ENCODE results near the gene GPNMB. TPM values are rescaled to one million over a fixed set of nuclear protein-coding genes. Genes with fewer than 3 reads are reported as not detected.

The GPNMB gene
- total and polyA plus RNA-seq, 2 of the 4 experiments (the other 2 are of a cell fraction): under 0.01 to 0.14 TPM

- Histone ChIP-seq H3K14ac (replicated peaks; ENCODE audit: low read depth, low read length) (no peak overlapping the region), H3K4me1 (ENCODE audit: control insufficient read depth, insufficient read depth, low read length) (no peaks in the 10 kb centered on the region), H4K20me1 (ENCODE audit: insufficient read depth, low read length) (no peaks in the 10 kb centered on the region), H3K4ac (ENCODE audit: low read depth, low read length) (no peak overlapping the region), H4K8ac (ENCODE audit: low read depth in 2 of 2, low read length in 2 of 2) (no peak overlapping the region), H3K4me3 (ENCODE audit: insufficient read depth, low read depth, low read length) (no peak overlapping the region), H4K91ac (ENCODE audit: insufficient read depth, low read depth, low read length) (no peak overlapping the region), H2BK5ac (ENCODE audit: low read depth, low read length, poor library complexity, severe bottlenecking) (no peak overlapping the region), H3K27me3 (ENCODE audit: control insufficient read depth, insufficient read depth, low read length) (peaks cover 28% of the 10 kb centered on the region), H3K9me1 (ENCODE audit: insufficient read depth, low read length) (no peaks in the 10 kb centered on the region), H2AK9ac (replicated peaks; ENCODE audit: low read depth, low read length, poor library complexity) (no peak overlapping the region), H2BK15ac (ENCODE audit: low read depth, low read length) (no peak overlapping the region), H3K9me3 (ENCODE audit: control insufficient read depth, insufficient read depth, low read length) (peaks cover 1% of the 10 kb centered on the region), H3K27ac (ENCODE audit: insufficient read depth, low read length) (no peak overlapping the region), H2AFZ (replicated peaks; ENCODE audit: low read length, poor library complexity) (no peak overlapping the region), H3K9ac (ENCODE audit: low read depth, low read length) (no peak overlapping the region), H3K56ac (ENCODE audit: extremely low read depth, insufficient read depth, low read length) (no peak overlapping the region), H3K23ac (ENCODE audit: low read depth, low read length) (no peak overlapping the region), H2AK5ac (ENCODE audit: low read depth, low read length) (no peak overlapping the region), H3K18ac (ENCODE audit: low read depth, low read length) (no peak overlapping the region), H2BK120ac (ENCODE audit: low read depth, low read length) (no peak overlapping the region), H3K4me2 (ENCODE audit: low read depth, low read length) (no peak overlapping the region), H4K5ac (ENCODE audit: low read depth, low read length) (no peak overlapping the region), H3K36me3 (ENCODE audit: control insufficient read depth, insufficient read depth, low read length) (no peaks in the 10 kb centered on the region), H3K79me1 (ENCODE audit: low read depth in 1 of 2, low read length in 2 of 2) (no peaks in the 10 kb centered on the region), H2BK20ac (ENCODE audit: low read depth, low read length) (no peak overlapping the region)
- CTCF ChIA-PET: interaction anchor here (0.6 to 1.1 kb wide), 2 partner anchors 13 to 71 kb away, joined by 3 to 4 read pairs; no protein-coding TSS in a partner anchor
- TF ChIP-seq MAZ (IDR thresholded peaks at IDR 0.05; ENCODE audit: borderline replicate concordance, low read depth, low read length) (no peak), CHD1 (IDR thresholded peaks at IDR 0.05; ENCODE audit: low read depth, low read length) (no peak), RCOR1 (IDR thresholded peaks at IDR 0.05; ENCODE audit: insufficient replicate concordance, low read length) (no peak), NFE2L2 (IDR thresholded peaks at IDR 0.05; ENCODE audit: low read depth, low read length) (no peak), CEBPB (IDR thresholded peaks at IDR 0.05; ENCODE audit: low read depth, low read length) (no peak), BHLHE40 (IDR thresholded peaks at IDR 0.05; ENCODE audit: low read depth, low read length) (no peak), SMC3 (IDR thresholded peaks at IDR 0.05; ENCODE audit: low read depth, low read length) (no peak), RFX5 (IDR thresholded peaks at IDR 0.05; ENCODE audit: low read depth, low read length) (no peak), ELK1 (IDR thresholded peaks at IDR 0.05; ENCODE audit: borderline replicate concordance, low read depth, low read length) (no peak), RAD21 (IDR thresholded peaks at IDR 0.05; ENCODE audit: low read length) (no peak), POLR2A (IDR thresholded peaks at IDR 0.05; ENCODE audit: low read depth, low read length) (no peak), MXI1 (IDR thresholded peaks at IDR 0.05; ENCODE audit: borderline replicate concordance, low read depth, low read length) (no peak), USF2 (IDR thresholded peaks at IDR 0.05; ENCODE audit: low read depth, low read length) (no peak), FOS (IDR thresholded peaks at IDR 0.05; ENCODE audit: low read depth, low read length) (no peak), MAFK (IDR thresholded peaks at IDR 0.05; ENCODE audit: low read depth, low read length) (no peak), CTCF (conservative IDR thresholded peaks at IDR 0.05; ENCODE audit: low read depth, low read length) (no peak)
- no TSS peak for BruUV-seq (replicated peaks)
- dilution Hi-C loops (cut with HindIII; ENCODE audit: low sequenced_read_pairs, unreplicated experiment): no loop called here
- POLR2A ChIA-PET (ENCODE audit: unreplicated experiment): no interaction called here
- WGBS, 2 experiments (ENCODE audit: extremely low coverage in 2 of 2, insufficient read length in 1 of 2): no CpG with 5 or more reads among the region's 7 CpGs
- in situ Hi-C loops (cut with MboI; ENCODE audit: low sequenced_read_pairs): no loop called here
- DNase-seq (no peak), ATAC-seq (ENCODE audit: low read depth) (no peak)
- intact Hi-C loops (cut with micrococcal nuclease): no loop called here
Measured at GRCh38 chr7:23256731-23257130, 10.2 kb downstream of the GPNMB start.
